Measurements from ENCODE around the gene UCK2.

DNA sequence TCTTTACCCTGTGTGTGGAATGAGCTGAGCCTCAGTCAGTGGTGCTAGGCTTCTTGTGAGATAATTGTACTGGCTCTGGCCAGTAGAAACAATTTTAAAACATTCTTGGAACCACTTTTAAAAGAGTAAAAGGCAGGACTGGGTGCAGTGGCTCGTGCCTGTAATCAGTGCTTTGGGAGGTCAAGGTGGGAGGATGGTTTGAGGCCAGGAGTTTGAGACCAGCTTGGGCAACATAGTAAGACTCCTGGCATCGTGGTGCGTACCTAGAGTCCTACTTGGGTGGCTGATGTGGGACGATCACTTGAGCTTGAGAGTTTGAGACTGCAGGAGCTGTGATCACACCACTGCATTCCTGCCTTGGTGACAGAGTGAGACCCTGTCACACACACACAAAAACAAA is 89.8 kb downstream of the UCK2 start:
- no peak for TF ChIP-seq ZFX (IDR thresholded peaks at IDR 0.05)
- TF ChIP-seq, protein P1, sequence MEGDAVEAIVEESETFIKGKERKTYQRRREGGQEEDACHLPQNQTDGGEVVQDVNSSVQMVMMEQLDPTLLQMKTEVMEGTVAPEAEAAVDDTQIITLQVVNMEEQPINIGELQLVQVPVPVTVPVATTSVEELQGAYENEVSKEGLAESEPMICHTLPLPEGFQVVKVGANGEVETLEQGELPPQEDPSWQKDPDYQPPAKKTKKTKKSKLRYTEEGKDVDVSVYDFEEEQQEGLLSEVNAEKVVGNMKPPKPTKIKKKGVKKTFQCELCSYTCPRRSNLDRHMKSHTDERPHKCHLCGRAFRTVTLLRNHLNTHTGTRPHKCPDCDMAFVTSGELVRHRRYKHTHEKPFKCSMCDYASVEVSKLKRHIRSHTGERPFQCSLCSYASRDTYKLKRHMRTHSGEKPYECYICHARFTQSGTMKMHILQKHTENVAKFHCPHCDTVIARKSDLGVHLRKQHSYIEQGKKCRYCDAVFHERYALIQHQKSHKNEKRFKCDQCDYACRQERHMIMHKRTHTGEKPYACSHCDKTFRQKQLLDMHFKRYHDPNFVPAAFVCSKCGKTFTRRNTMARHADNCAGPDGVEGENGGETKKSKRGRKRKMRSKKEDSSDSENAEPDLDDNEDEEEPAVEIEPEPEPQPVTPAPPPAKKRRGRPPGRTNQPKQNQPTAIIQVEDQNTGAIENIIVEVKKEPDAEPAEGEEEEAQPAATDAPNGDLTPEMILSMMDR (conservative IDR thresholded peaks at IDR 0.05), result no peak
